H1 (cell line): ENCODE results near the gene GTF2A2.

Experiments
- CBX5 ChIP-seq: fragments of 300-800, 300-1000 bp; sonication (generic); IDR thresholded peaks from 2 replicates; pipeline ENCODE4 v1.7.1; 2016; ENCODE audit warnings: antibody characterized with exemption, low read length, low read depth
- CEBPB ChIP-seq: IDR thresholded peaks from 2 replicates; pipeline ENCODE4 v1.6.1; 2012; ENCODE audit warnings: low read depth, low read length
- EP300 ChIP-seq, 2 experiments: IDR thresholded peaks; 1 replicate in 1 of 2; 2 replicates in 1 of 2; pipeline ENCODE4 v1.6.1; 2011 to 2012; ENCODE audit warnings: low read depth in 2 of 2, low read length in 2 of 2, mild to moderate bottlenecking in 2 of 2, borderline replicate concordance in 1 of 2, inconsistent platforms in 1 of 2, moderate library complexity in 1 of 2
- NRF1 ChIP-seq: IDR thresholded peaks from 2 replicates; pipeline ENCODE4 v1.6.1; 2011; ENCODE audit warnings: mild to moderate bottlenecking, low read depth, low read length, improper control_type of control experiment
- POLR2A ChIP-seq, 2 experiments: IDR thresholded peaks; 1 replicate in 1 of 2; 2 replicates in 1 of 2; pipeline ENCODE4 v1.6.1; 2011; ENCODE audit warnings: low read depth in 2 of 2, low read length in 2 of 2, mild to moderate bottlenecking in 2 of 2; ENCODE audit errors: control extremely low read depth in 1 of 2
- POLR2AphosphoS5 ChIP-seq: IDR thresholded peaks from 2 replicates; pipeline ENCODE4 v1.6.1; 2011; ENCODE audit warnings: low read depth, low read length
- RAD21 ChIP-seq, 2 experiments: IDR thresholded peaks in 1 of 2; conservative IDR thresholded peaks in 1 of 2; 2 replicates each; pipeline ENCODE4 v1.6.1; 2011; ENCODE audit warnings: low read depth in 2 of 2, low read length in 2 of 2, improper control_type of control experiment in 1 of 2, inconsistent platforms in 1 of 2, mild to moderate bottlenecking in 1 of 2, moderate library complexity in 1 of 2
- RXRA ChIP-seq: IDR thresholded peaks from 2 replicates; pipeline ENCODE4 v1.6.1; 2011; ENCODE audit warnings: low read depth, mild to moderate bottlenecking, low read length, moderate library complexity; ENCODE audit not compliant: insufficient read depth
- TAF7 ChIP-seq: optimal IDR thresholded peaks from 2 replicates; pipeline ENCODE3; 2011; ENCODE audit warnings: low read depth, mild to moderate bottlenecking, inconsistent platforms, low read length, moderate library complexity, borderline replicate concordance
- TF ChIP-seq, protein P1 (sequence below), 3 experiments: IDR thresholded peaks; 1 replicate in 2 of 3; 2 replicates in 1 of 3; pipeline versions ENCODE4 v1.5.1 to v1.6.1; 2011; ENCODE audit warnings: low read length in 3 of 3, mild to moderate bottlenecking in 3 of 3, inconsistent platforms in 2 of 3, low read depth in 1 of 3, moderate library complexity in 1 of 3; ENCODE audit not compliant: insufficient read depth in 1 of 3; ENCODE audit errors: control extremely low read depth in 1 of 3

DNA sequence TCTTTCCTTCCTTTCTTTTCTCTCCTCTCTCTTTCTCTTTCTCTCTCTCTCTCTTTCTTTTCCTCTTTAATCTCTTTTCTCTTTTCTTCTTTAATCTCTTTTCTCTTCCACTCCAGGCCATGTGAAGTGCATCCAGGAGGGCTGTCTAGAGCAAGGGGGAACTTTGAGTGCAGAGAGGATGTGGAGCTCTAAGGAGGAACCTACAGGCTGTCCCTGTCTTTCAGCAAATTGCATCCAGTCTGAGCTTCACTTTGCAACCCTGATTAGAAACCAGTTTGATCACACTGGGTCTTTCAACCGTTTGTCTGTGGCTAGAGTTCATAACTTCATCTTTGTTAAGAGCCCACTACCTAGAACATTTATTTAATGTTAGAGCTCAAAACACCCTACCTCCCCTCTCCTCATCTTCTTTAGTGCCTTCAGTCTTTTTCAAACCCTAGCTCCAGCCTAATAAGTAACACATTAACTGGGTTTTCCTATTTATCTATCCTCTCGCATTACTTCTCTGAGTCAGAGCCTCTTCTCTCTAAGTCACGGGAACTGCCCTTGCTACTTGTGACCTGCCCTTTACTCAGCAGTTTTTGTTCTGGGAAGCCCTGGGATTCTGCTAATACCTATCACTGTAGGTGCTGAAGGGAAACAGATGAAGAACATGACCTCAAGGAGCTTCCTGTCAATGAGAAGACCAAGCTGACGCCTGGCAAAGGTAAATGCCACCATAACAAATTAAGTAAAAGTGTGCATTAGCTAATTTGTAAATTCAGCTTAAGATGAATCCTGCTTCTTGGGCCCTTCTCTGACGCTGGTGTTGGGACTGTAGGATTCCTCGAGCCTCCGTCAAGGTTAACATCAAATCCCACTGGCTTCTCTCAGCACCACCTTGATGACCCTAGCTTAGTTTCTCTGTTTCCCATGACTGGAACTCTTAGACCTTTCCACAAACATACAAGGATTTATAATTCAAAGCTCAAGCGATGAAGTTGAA is 45.7 kb downstream of the GTF2A2 start, which contains the start of gene GCNT3:
- TF ChIP-seq, protein P1, sequence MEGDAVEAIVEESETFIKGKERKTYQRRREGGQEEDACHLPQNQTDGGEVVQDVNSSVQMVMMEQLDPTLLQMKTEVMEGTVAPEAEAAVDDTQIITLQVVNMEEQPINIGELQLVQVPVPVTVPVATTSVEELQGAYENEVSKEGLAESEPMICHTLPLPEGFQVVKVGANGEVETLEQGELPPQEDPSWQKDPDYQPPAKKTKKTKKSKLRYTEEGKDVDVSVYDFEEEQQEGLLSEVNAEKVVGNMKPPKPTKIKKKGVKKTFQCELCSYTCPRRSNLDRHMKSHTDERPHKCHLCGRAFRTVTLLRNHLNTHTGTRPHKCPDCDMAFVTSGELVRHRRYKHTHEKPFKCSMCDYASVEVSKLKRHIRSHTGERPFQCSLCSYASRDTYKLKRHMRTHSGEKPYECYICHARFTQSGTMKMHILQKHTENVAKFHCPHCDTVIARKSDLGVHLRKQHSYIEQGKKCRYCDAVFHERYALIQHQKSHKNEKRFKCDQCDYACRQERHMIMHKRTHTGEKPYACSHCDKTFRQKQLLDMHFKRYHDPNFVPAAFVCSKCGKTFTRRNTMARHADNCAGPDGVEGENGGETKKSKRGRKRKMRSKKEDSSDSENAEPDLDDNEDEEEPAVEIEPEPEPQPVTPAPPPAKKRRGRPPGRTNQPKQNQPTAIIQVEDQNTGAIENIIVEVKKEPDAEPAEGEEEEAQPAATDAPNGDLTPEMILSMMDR (IDR thresholded peaks at IDR 0.05; ENCODE audit: control extremely low read depth in 1 of 3, insufficient read depth in 1 of 3, low read depth in 1 of 3, low read length in 3 of 3), result no peak
- TF ChIP-seq CEBPB (no peak), CBX5 (no peak), RXRA (no peak), EP300 (IDR thresholded peaks at IDR 0.05; ENCODE audit: borderline replicate concordance in 1 of 2, low read depth in 2 of 2, low read length in 2 of 2) (no peak), TAF7 (no peak), RAD21 (IDR thresholded peaks at IDR 0.05 in 1 of 2, conservative IDR thresholded peaks at IDR 0.05 in 1 of 2; ENCODE audit: low read depth in 2 of 2, low read length in 2 of 2) (no peak), POLR2A (IDR thresholded peaks at IDR 0.05; ENCODE audit: control extremely low read depth in 1 of 2, low read depth in 2 of 2, low read length in 2 of 2) (no peak), POLR2AphosphoS5 (no peak), NRF1 (no peak)
